Peyer's patch (tissue), 4 donors: Measurements from ENCODE around the gene LRG1. TPM values are rescaled to one million over a fixed set of nuclear protein-coding genes. Genes with fewer than 3 reads are reported as not detected.

Source experiments
- DNase-seq, 3 donors: peaks; one replicate each; pipeline ENCODE4 v3.0.0-alpha.2; 2017 to 2019
- H3K27ac ChIP-seq, 4 donors: fragments of 200-600 bp; sonication (generic); one replicate each; pipeline ENCODE4 v1.5.1; 2016 to 2019
- H3K27me3 ChIP-seq, 2 donors: fragments of 200-600 bp; sonication (generic); one replicate each; pipeline ENCODE4 v1.5.1; 2019
- H3K36me3 ChIP-seq, 3 donors: fragments of 200-600 bp; sonication (generic); one replicate each; pipeline ENCODE4 v1.5.1; 2016 to 2019
- H3K4me1 ChIP-seq, 4 donors: fragments of 200-600 bp; sonication (generic); one replicate each; pipeline ENCODE4 v1.5.1; 2016 to 2019
- H3K4me3 ChIP-seq, 4 donors: fragments of 200-600 bp; sonication (generic); 1 replicate in 3 of 4; 2 replicates in 1 of 4; pipeline ENCODE4 v1.5.1; 2016 to 2019; ENCODE audit warnings: mild to moderate bottlenecking in 1 of 4
- H3K9me3 ChIP-seq, 4 donors: fragments of 200-600 bp; sonication (generic); one replicate each; pipeline ENCODE4 v1.5.1; 2016 to 2019; ENCODE audit warnings: mild to moderate bottlenecking in 1 of 4
- POLR2A ChIP-seq, 2 donors: fragments of 450-650 bp; IDR thresholded peaks; one replicate each; pipeline ENCODE4 v1.5.1; 2017; ENCODE audit warnings: antibody characterized with exemption in 2 of 2, mild to moderate bottlenecking in 2 of 2, moderate library complexity in 2 of 2
- total RNA-seq, 4 donors: library from RNA; depleted of rRNA; stranded (reverse); fragments of >200 nt; gene quantifications; one replicate each; pipeline ENCODE4 v1.1.0, GENCODE V29; 2016
- TF ChIP-seq, protein P1 (sequence below), 6 experiments: fragments of 450-650 bp in 4 of 6; fragments of 200-600 bp in 2 of 6; sonication (generic) in 1 of 6; IDR thresholded peaks; one replicate each; pipeline ENCODE4 v1.5.1; 2017 to 2019; ENCODE audit warnings: antibody characterized with exemption in 6 of 6, mild to moderate bottlenecking in 3 of 6, moderate library complexity in 1 of 6

Gene LRG1
- total RNA-seq, 4 donors from 2014 or later: 1.7 to 3.5 (median 3.0) TPM

GRCh38 chr19:4556597-4557127 is 16.8 kb upstream of the LRG1 start:
- H3K27me3 ChIP-seq: no peaks in the 10 kb centered on the region
- H3K4me1 ChIP-seq: peaks cover 0 to 7% (median 0%) of the 10 kb centered on the region in 4 donors
- no peak for DNase-seq
- no peak for TF ChIP-seq POLR2A (IDR thresholded peaks at IDR 0.05)
- TF ChIP-seq, protein P1, sequence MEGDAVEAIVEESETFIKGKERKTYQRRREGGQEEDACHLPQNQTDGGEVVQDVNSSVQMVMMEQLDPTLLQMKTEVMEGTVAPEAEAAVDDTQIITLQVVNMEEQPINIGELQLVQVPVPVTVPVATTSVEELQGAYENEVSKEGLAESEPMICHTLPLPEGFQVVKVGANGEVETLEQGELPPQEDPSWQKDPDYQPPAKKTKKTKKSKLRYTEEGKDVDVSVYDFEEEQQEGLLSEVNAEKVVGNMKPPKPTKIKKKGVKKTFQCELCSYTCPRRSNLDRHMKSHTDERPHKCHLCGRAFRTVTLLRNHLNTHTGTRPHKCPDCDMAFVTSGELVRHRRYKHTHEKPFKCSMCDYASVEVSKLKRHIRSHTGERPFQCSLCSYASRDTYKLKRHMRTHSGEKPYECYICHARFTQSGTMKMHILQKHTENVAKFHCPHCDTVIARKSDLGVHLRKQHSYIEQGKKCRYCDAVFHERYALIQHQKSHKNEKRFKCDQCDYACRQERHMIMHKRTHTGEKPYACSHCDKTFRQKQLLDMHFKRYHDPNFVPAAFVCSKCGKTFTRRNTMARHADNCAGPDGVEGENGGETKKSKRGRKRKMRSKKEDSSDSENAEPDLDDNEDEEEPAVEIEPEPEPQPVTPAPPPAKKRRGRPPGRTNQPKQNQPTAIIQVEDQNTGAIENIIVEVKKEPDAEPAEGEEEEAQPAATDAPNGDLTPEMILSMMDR (IDR thresholded peaks at IDR 0.05): no peak
- no peak overlapping the region for H3K4me3 ChIP-seq
- H3K27ac ChIP-seq: no peak overlapping the region
- no peaks in the 10 kb centered on the region for H3K9me3 ChIP-seq
- no peaks in the 10 kb centered on the region for H3K36me3 ChIP-seq

DNA sequence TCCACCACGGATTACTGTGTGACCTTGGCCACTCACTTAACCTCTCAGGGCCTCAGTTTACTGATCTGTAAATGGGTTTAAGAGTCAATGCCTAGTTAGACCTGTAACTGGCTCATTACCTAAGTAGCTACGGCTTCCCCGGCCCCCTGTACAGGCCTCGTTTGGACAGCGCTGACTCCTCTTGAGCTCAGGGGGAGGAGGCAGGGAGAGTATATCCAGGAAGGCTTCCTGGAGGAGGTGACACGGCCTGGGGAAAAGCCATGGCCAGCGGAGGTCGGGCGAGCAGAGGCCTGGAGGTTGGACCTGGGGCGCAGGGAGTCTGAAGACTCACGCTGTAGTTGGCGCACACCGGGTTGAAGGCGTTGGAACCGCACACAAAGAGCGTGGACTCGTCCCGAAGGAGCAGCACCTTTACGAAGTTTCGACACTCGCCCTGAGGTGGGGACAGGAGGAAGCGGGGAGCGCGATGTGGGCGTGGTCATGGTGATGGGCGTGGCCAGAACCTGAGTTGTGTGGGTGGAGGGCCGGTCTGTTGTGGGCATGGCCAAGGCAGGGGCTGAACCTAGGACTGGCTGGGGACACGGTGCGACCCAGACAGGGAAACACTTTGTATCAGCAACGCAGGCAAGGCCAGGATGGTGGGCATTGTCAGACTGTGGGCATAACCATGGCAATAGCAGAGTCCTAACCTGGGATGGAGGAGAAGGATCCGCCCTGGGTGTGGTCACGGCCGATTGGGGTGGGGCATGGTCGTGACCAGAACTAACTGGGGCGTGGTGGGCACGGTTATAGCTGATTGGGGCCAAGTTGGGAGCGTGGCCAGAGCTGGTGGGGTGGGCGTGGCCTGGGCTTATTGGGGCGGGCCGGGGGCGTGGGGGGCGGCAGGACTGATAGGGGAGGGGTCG is 16.1 kb upstream of the LRG1 start:
- H3K9me3 ChIP-seq: no peaks in the 10 kb centered on the region
- peak in 1 of 3 donors; percentile 49 for DNase-seq

DNA sequence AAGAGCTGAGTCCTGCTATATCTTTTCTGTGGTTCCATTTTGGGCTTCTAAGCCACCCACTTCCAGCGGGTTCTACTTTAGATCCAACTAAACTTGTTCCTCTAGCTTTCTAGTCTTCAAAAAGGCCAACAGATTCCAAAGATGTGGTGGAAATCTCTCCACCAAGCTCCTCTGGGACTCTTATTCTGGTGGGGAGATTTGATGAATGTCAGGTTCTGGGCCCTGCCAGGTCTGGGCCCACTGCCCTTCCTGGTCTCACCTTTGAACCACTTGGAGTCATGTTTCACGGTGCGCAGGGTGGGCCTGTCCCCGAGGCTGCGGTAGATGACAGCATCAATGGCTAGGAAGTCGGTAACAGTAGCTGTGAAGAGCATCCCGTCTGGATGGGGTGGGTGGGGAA is 14.9 kb upstream of the LRG1 start:
- Histone ChIP-seq H3K9me3 (no peaks in the 10 kb centered on the region), H3K36me3 (no peaks in the 10 kb centered on the region), H3K27ac (no peak overlapping the region), H3K27me3 (no peaks in the 10 kb centered on the region), H3K4me3 (no peak overlapping the region), H3K4me1 (peaks cover 0 to 7% (median 0%) of the 10 kb centered on the region in 4 donors)
- TF ChIP-seq, protein P1 (IDR thresholded peaks at IDR 0.05): no peak
- TF ChIP-seq POLR2A (IDR thresholded peaks at IDR 0.05): no peak
- no peak for DNase-seq

More for the DNA sequence above, 16.1 kb upstream of the LRG1 start:
- H3K4me3 ChIP-seq: no peak overlapping the region
- H3K27ac ChIP-seq: no peak overlapping the region
- TF ChIP-seq POLR2A (IDR thresholded peaks at IDR 0.05): no peak
- TF ChIP-seq, protein P1 (IDR thresholded peaks at IDR 0.05): no peak
- H3K27me3 ChIP-seq: no peaks in the 10 kb centered on the region
- H3K36me3 ChIP-seq: no peaks in the 10 kb centered on the region
- H3K4me1 ChIP-seq: peaks cover 0 to 7% (median 0%) of the 10 kb centered on the region in 4 donors

- Histone ChIP-seq H3K9me3 (no peaks in the 10 kb centered on the region), H3K4me1 (peaks cover 0 to 7% (median 0%) of the 10 kb centered on the region in 4 donors), H3K36me3 (no peaks in the 10 kb centered on the region), H3K4me3 (no peak overlapping the region), H3K27me3 (no peaks in the 10 kb centered on the region), H3K27ac (no peak overlapping the region)
- TF ChIP-seq POLR2A (IDR thresholded peaks at IDR 0.05): no peak
- TF ChIP-seq, protein P1 (IDR thresholded peaks at IDR 0.05): no peak
- DNase-seq: no peak
Measured at GRCh38 chr19:4553775-4554174, 13.9 kb upstream of the LRG1 start.

DNA sequence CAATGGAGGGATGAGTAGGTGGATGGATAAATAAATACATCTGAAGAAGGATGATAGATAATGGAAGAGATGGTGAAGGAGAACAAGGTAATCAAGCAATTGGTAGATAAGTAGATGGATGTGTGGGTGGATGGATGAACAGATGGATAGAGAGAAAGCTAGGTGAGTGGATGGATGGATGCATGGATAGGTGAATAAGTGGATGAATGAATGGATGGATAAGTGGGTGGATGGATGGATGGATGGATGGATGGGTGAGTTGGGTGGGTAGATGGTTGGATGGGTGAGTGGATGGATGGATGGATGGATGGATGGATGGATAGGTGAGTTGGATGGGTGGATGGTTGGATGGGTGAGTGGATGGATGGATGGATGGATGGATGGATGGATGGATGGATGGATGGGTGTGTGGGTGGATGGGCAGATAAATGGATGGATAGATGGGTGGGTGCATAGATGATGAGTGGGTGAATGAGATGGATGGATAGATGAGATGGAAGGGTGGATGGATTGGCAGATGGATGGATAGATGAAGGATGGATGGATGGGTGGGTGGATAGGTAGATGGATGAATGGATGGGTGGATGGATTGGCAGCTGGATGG is 13.4 kb upstream of the LRG1 start:
- H3K4me3 ChIP-seq: no peak overlapping the region
- no peak for TF ChIP-seq POLR2A (IDR thresholded peaks at IDR 0.05)
- TF ChIP-seq, protein P1 (IDR thresholded peaks at IDR 0.05): no peak
- DNase-seq: no peak
- H3K9me3 ChIP-seq: no peaks in the 10 kb centered on the region
- no peak overlapping the region for H3K27ac ChIP-seq
- H3K27me3 ChIP-seq: no peaks in the 10 kb centered on the region
- H3K4me1 ChIP-seq: peaks cover 0 to 6% (median 0%) of the 10 kb centered on the region in 4 donors
- no peaks in the 10 kb centered on the region for H3K36me3 ChIP-seq
